Endometrium (tissue), 2 donors: ENCODE measurements around the gene DNAH17.

Experiments used
- FAIRE-seq: peaks from 2 replicates; lab custom pipeline; 2012; peaks lifted over from hg19 to GRCh38; lab: Jason Lieb, UNC
- donor health status: control.
- donor health status: control.

DNAH17 gene

DNA sequence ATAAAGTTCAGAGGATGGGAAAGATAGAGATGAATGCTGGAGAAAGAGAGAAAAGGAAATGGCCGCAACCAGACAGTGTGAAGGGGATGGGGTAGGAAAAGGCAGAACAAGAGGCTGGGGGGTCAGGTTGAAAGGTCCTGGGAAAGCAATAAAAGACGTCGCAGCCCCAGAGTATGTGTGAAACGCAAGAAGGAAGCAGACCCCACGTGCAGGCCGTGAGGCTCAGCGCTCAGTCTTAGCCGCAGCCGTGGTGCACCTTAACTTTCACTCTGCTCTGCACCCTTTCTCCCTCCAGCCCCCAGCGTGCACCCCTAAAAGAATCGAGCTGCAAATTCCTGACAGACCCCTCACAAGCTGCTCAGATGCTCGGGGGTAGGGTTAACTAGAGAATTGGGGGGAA is 1.9 kb downstream of the DNAH17 start:
- no peak for FAIRE-seq

DNA sequence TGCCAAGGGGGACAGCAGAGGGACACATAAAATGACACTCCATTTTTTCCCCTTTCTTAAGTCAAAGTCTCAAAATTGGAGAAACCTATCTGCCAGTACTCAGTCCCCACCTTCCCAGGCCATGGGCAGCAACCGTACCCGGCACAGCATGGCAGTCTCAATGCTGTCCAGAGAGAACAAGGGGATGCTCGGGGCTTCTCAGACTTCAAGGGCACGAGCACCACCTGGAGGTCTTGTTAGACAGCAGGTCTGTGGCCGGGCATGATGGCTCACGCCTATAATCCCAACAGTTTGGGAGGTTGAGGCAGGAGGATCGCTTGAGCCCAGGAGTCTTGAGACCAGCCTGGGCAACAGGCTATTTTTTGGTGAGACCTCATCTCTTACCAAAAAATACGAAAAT is 3.2 kb downstream of the DNAH17 start:
- FAIRE-seq, result no peak

DNA sequence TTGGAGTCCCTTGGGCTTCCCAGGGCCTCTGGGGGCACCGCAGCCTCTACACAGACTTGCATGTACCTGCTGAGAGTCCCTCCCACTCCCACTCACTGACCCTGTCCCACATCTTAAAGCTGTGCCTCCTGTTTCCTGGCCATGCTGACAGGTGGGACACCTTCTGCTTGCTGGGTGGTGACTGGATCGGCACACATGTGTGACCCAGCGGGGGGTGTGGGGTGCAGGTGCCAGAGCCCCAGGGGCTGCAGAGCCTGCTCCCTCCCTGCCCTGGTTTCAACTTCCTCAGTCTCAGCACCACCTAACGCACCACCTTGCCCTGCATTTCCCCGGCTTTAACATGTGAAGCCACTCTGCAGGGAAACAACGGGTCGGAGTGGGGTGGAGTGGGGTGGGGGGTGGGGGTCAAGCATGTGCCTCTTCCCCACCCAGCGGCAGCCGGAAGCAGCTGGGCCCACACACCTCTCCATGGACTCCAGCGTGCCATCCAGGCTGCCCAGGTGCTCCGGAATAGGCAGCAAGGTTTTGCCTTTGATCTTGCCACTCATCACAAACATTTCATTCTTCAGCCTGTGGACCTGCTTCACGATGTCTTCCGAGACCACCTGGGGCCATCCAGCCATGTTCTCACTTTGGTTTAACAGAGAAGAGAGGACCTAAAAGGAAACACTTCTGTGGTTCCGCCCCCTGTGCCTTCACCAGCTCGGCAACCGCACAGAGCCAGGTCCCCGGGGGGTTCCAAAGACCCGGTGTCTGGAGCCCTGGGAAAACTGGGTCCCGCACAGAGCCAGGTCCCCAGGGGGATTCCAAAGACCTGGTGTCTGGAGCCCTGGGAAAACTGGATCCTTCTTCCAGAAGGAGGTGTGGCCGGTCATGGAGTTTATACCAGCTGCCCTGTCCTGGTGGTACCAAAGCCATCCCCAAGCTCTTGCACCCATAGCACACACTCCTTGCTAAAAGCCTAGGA is 4.7 kb downstream of the DNAH17 start:
- no peak for FAIRE-seq

DNA sequence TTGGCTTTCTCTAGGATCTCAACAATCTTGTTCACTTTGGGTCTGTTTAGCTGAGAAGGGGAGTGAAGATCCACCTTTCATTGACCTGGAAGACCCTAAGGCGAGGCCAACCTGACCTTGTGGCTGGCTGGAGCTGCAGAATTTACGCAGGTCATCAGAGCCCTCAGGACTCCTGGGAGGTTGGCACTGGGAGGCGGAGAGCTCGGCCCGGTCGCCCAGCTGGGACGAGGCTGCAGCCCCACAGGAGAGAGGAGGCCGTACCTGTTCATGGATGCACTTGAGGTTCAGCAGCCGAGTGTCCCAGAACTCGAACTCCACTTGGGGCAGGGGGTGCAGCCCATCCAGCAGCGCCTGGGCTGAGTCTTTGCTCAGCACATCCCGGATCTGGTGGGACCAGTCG is 5.9 kb downstream of the DNAH17 start:
- FAIRE-seq, result no peak

DNA sequence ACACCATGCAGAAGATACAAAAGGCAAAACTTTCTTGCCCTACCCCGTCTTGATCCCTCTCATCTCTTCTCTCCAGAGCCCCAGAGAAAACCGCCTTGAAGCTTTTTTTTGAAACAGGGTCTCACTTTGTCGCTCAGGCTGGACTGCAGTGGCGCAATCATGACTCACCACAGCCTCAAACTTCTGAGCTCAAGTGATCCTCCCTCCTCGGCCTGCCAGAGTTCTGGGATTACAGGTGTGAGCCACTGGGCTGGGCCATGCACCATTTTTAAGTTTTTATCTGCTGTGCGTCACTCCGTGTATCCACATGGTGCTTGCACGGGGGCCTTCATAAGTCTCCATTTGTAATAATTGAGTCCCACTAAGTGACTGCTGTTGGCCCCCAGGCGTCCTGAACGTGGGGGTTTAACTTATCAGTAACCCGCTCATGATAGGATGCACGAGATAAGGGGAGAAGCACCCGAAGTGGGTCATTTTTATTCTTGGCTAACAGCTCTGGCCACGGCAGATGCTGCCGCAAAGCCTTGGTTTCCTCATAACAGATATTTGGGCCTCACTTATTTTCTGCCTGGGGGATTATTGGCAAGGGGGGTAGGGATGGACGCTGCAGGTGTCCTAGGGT is 8.6 kb downstream of the DNAH17 start:
- no peak for FAIRE-seq

DNA sequence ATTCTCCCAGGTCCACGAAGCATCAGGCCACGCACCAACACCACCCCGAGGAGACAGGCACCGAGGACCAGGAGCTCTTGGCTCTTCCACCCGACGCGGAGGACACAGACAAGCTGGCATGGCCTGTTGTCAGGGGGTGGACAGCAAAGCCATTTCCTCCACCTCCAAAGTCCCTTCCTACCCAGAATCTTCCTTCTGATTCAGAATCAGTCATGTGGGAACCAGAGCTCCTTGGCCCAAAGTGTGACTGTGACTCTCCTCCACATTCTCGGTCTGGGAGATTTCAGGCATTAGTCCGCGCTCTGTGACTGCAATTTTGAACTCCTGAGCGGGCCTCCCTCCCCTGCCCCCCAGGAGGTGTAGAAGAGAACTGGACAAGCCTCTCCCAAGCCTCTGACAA is 9.2 kb downstream of the DNAH17 start:
- FAIRE-seq, result no peak

DNA sequence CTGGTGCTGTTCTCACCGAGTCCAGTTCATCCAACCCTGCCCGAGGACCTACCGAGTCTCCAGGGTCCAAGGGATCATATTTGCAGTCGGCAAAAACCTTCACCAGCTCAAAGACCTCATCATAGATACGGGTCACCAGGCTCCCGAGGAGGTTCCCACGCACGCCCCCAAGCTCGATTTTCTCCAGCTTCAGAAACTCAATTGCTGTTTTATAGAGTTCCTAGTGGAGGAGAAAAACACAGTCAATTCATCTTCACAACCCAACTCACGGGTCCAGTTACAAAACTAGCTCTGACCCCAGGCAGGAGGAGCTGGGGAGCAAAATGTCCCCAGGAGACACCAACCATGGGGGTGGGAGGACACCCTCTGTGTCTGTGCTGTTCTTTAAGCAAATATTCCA is 10.2 kb downstream of the DNAH17 start:
- no peak for FAIRE-seq

DNA sequence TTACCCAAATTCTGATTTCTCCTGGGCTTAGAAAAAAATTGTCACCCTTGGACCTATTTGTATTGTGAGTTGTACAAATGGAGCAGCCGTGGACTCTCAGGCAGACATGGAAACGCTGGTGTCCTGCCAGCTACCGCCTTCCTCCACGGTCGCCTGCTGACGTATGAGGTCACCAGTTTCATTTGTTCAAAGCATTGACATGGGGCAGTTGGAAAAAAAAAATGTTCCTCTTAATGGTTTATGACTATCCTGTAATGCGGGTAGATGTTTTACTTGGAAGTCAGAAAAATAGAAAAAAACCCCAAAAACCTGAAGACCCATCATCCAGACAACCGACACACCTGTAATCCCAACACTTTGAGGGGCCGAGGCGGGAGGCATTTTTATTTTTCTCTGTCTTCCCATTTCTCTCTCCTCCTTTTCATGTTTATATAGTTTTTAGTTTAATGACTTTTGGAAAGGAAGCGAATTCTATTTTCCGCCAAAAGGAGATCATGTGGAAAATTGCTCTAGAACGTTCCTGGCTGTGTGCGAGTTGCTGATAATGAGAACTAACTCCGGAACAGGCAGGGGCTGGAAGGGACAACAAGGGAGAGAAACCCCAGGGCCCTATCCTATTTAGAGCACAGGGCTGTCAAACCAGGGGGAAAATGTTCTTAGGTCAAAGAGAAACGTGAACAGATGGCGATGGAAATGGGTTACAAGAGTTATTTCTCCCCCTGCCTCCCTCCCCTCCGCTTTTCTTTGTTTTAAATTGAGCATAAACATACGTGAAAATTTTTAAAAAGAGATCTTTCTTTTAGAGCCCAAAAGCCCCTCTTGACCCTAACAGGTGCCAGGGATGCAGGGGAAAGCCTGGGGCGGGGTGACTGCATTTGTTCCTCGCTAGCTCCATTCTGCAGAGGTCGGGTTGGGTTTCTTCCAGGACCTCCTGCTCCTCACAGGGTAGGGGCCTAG is 13.7 kb downstream of the DNAH17 start:
- no peak for FAIRE-seq

DNA sequence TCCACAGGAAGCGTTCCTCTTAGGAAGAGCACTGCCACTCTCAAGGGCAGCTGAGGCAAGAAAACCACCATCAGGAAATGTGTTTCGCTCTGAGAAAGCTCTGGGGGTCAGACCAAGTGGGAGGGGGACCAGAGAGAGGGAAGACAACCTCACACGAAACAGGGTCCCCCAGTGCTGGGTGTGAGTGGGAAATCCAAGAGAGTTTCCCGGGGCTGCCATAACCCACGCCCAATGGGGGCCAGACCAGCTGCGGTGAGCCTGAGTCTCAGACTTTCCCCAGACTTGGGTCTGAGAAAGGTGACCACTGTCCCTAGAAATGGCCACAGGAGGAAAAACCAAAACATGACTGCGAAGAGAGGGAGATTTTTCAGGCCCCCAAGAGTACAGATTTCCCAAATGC is 14.5 kb downstream of the DNAH17 start:
- no peak for FAIRE-seq

DNA sequence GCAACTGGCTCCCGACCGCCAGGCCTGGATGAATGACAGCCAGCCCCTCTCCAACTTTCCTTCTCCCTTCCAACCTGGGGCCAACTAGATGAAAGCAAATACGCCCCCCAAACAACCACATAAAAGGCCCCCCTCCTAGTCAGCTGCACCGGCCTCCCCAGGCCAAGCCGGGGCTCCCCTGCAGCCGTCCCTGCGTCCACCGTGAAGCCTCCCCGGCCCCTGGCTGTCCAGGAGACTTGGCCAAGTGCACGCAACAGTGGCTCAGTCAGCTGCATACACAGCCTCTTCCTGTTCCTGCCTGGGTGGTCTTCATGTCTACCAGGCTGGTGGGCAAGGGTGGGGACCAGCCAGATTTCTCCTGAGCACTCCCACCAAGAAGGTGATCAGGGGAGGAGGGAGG is 16.0 kb downstream of the DNAH17 start:
- no peak for FAIRE-seq

DNA sequence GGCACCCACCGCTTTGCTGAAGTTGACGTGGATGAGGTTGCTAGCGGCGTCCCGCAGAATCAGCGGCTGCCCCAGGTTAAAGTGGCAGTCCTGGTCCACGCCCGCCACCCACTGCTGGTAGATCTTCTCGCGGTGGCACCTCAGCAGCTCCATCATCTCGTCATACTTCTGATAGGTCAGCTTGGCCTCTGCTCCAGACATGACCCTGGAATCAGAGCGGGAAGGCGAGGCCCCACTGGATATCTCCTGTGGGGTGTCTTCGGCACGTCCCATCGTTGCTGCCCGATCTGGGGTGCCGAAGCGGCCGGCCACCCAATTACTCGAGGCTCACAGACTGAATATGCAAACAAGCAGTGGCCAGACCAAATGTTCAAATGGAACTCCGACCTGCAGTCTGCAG is 16.5 kb downstream of the DNAH17 start:
- FAIRE-seq, result no peak

DNA sequence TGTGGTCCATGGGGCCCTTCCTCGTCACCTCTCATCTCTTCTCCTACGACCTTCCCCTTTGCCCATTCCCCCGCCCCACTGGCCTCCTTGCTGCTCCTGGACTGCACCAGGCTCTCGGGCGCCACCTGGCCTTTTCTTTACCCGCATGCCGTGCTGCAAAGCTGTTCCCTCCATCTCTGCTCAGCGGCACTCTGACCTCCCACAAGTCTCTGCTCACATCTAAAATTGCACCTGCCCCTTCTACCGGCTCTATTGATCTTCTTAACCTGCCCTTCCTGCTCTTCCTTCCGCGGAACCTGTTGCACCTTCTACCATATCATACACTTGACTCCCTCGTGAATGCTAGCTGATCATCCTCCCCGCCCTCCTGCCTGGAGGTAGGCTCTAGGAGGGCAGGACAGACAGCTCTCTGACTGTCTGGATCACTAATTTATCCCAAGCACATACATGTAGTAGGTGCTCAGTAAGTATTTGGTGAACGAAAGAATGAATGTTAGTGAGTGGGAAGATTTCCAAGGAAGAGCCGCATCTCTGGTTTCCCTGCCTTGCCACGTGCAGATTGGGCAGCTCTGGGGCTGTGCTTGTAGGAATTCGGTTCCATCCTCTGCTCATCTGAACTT is 17.3 kb downstream of the DNAH17 start:
- no peak for FAIRE-seq

DNA sequence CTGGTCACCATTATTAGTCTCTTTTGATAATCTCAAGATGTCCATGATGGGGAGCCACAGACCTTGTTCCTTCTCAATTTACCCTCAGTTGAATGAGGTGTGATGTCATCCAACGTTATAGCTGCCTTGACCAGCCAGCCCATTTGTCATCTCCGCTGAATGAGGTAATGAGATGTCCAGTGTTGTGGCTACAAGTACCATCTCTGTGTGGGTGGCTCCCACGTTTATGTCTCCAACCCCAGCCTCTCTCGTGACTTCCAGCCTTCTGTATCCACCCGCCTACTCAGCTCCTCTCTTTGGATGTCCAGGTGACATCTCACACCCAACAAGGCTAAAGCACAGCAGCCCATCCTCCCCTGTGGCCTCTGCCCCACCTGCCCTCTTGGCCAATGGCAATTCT is 18.2 kb downstream of the DNAH17 start:
- no peak for FAIRE-seq

DNA sequence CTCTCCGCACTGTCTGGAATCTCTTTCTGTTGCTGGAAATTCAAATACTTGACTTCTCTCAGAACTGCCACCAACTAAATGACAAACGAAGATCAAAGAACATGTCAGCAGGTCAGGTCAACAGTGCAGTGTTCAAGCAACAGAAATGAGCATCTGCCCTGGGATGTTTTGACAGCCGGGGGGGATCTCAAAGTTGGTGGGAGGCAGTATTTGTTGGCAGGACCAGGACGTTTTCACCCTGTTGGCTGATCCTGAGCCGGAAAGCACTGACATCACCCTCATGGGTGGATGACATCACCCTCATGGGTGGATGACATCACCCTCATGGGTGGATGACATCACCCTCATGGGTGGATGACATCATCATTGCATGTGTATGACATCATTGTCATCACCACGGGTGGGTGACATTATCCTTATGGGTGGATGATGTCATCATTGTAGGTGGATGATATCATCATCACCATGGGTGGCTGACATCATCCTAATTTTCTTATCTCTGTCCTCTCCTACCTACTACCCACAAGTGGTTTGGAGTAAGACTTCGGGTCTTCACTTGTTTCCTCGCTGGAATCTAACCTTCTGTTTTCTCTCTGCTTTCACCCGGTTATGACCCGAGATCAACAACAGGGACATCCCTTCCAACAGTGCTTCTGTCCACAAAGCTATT is 18.9 kb downstream of the DNAH17 start:
- no peak for FAIRE-seq

DNA sequence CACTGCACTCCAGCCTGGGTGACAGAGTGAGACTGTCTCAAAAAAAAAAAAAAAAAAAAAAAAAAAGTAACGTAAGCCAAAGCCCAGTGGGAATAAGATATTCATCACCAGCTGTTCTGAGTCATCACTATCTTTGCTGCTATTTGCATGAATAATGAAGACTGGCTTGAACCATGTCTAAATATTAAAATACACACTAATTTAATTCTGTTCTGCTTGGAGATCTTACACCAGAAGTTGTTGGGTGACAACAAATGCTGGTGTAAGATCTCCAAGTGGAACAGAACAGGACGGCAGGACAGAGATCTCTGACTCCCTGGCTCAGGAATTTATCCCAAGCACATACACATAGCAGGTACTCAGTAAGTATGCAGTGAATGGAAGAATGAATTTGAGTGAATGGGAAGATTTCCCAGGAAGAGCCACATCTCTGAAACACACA is 19.6 kb downstream of the DNAH17 start:
- no peak for FAIRE-seq

DNA sequence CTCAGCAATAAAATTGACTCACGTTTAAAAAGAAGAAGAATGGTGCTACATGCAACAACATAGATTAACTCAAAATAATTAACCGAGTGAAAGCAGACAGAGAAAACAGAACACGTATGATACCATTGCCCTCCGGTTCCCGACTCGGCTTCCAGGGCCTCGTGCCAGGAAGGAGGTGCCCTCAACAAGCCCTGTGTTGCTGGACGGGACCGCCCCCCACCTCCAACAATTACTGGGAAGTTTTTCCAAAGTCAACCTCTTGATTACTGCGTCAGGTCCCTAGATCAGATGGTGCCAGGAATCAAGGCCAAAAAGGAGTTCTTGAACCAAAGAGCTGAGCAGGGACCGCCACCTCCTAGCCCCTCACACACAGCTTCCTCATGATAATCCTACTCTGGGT is 20.4 kb downstream of the DNAH17 start:
- no peak for FAIRE-seq

DNA sequence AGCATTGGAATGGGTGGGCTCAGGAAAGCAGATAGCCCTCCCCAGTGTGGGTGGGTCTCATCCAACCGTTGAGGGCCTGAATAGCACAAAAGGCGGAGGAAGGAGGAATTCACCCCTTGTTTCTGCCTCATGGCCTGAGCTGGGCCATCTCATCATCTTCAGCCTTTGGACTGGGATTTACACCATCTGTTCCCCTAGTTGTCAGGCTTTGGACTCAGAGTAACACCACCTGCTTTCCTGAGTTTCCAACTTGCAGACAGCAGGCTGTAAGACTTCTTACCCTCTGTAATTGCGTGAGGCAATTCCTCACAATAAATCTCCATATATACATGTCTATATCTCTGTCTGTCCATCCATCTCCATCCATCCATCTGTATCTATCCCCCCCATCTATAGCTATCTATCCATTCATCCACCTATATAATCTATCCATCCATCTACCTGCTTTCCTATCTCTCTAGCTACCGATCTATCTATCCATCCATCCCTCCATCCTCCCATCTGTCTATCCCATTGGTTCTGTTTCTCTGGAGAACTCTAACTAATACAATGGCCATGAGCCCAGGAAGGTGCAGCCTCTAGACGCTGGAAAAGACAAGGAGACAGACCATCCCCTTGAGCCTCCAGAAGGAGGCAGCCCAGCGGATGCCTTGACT is 21.3 kb downstream of the DNAH17 start:
- FAIRE-seq, result no peak

DNA sequence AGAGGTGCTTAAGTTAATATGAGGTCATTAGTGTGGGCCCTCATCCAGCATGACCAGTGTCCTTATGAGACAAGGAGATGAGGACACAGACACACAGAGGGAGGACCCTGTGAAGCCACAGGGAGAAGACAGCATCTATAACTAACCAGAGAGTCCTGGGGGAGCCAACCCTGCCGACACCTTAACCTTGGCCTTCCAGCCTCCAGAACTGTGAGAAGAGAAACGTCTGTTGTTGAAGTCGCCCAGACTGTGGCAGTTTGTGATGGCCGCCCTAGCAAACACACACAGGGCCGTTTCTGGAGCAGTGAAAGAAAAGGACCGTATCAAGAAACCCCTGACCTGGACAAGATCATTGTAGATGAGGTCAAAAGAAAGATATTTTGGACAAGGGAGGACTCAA is 26.7 kb downstream of the DNAH17 start:
- no peak for FAIRE-seq

DNA sequence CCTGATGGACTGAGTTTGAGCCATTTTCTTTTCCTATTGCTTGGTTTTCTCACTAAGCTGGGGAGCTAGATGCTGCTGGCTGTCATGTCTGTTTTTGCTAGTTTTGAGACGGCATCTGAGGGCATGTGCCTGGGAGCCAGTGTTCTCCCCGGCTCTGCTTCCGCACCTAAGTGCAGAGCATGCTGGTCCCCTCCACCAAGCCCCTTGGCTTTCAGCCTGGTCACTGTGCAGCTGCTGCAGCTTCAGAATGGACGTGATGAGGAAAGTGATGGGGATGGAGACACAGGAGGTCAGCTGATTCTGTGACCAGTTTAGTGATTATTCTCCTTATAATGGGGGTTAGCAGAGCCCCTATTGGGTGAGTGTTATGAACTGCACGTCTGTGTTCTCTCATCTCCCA is 28.5 kb downstream of the DNAH17 start:
- FAIRE-seq, result no peak

DNA sequence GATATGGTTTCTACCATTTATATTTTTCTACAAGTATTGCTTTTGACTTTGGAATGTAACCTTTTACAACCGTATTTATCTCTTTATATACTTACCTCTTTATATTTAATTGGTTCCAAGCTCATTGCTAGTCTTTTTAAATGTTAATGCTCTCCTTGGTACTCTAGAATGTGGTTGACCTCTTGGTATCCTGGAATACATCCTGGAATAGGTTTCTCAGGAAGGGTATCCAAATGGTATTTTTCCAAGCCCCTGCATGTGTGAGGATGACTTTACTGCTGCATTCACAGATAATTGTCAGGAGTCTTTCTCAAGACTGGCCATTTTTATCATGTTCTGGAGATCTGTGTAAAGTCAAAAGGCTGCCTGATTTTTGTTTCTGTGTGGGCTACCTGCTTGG is 30.2 kb downstream of the DNAH17 start:
- FAIRE-seq, result no peak

DNA sequence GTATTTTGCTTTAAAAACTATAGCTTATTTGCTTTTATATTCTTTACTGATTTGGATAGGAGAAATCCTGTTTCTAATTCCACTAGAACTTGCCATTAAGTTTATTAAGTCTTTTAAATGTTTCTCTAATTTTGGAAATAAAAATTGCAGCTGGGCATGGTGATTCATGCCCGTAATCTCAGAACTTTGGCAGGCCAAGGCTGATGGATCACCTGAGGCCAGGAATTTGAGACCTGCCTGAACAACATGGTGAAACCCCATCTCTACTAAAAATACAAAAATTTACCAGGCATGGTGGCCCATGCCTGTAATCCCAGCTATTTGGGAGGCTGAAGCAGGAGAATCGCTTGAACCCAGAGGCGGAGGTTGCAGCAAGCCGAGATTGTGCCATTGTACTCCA is 30.7 kb downstream of the DNAH17 start:
- FAIRE-seq, result no peak
